Measurements from ENCODE around the gene RSRC2.
"Not testable (repeated sequence)": the region's sequence is repeated elsewhere in the genome, so short reads cannot be mapped to it uniquely, and the experiment has no call there.

Gene RSRC2

DNA sequence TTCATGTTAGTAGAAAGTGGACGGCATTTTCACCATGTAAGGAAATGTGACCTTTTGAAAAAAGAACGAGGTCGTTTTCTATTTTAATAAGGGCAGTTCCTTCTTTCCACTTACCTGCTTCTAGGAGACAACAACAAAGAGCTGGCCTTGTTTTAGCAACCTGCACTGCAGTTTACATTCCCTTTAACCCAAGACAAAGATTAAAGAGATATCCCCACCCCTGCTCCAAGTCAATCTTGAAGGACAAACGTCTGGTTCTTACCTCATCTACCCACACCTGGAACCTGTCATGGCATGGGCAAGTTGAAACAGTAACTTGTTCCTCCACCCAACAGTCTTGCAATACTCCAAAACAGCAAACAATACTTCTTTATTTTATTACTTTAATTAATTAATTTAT lies 58.8 kb downstream of the RSRC2 start:
- DNase-seq (ENCODE audit: low read depth): no peak
- TF ChIP-seq, protein P1, sequence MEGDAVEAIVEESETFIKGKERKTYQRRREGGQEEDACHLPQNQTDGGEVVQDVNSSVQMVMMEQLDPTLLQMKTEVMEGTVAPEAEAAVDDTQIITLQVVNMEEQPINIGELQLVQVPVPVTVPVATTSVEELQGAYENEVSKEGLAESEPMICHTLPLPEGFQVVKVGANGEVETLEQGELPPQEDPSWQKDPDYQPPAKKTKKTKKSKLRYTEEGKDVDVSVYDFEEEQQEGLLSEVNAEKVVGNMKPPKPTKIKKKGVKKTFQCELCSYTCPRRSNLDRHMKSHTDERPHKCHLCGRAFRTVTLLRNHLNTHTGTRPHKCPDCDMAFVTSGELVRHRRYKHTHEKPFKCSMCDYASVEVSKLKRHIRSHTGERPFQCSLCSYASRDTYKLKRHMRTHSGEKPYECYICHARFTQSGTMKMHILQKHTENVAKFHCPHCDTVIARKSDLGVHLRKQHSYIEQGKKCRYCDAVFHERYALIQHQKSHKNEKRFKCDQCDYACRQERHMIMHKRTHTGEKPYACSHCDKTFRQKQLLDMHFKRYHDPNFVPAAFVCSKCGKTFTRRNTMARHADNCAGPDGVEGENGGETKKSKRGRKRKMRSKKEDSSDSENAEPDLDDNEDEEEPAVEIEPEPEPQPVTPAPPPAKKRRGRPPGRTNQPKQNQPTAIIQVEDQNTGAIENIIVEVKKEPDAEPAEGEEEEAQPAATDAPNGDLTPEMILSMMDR (conservative IDR thresholded peaks at IDR 0.05; ENCODE audit: low read depth, low read length): no peak
- H3K4me3 ChIP-seq (ENCODE audit: low read depth, low read length): no peak overlapping the region

DNA sequence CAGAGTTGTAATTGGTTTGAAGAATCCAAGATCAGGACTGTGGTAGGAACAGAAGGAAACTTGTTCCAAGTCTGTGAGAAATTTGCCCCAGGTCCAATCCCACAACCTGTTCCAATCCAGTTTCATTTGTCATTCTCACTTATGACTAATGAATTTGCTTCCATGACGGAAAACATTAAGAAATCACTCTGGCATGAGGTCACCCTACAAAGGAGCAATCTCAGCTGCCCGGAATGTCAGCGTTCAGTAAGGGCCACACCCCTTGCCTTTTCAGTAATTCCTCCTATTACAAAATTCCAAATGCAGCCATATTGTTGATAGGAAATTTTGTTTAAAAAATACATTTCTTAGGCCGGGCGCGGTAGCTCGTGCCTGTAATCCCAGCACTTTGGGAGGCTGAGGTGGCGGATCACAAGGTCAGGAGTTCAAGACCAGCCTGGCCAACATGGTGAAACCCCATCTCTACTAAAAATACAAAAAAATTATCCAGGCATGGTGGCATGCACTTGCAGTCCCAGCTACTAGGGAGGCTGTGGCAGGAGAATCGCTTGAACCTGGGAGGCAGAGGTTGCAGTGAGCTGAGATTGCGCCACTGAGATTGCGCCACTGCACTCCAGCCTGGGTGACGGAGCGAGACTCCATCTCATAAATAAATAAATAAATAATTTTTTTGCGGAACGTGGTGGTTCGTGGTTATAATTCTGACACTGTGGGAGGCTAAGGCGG lies 62.3 kb downstream of the RSRC2 start:
- H3K4me3 ChIP-seq (ENCODE audit: low read depth, low read length): not testable (repeated sequence)
- peak; percentile 96 for DNase-seq (ENCODE audit: low read depth)

- TF ChIP-seq, protein P1 (conservative IDR thresholded peaks at IDR 0.05; ENCODE audit: low read depth, low read length): no peak
- DNase-seq (ENCODE audit: low read depth): no peak
- no peak overlapping the region for H3K4me3 ChIP-seq (ENCODE audit: low read depth, low read length)
These were observed 66.1 kb downstream of the RSRC2 start for GRCh38 chr12:122460641-122461040.

GRCh38 chr12:122460061-122460460 lies 66.7 kb downstream of the RSRC2 start:
- TF ChIP-seq, protein P1 (conservative IDR thresholded peaks at IDR 0.05; ENCODE audit: low read depth, low read length): no peak
- H3K4me3 ChIP-seq (ENCODE audit: low read depth, low read length): no peak overlapping the region
- no peak for DNase-seq (ENCODE audit: low read depth)

- TF ChIP-seq, protein P1 (conservative IDR thresholded peaks at IDR 0.05; ENCODE audit: low read depth, low read length): no peak
- no peak overlapping the region for H3K4me3 ChIP-seq (ENCODE audit: low read depth, low read length)
- no peak for DNase-seq (ENCODE audit: low read depth)
These were observed 67.5 kb downstream of the RSRC2 start for GRCh38 chr12:122459211-122459610.

- DNase-seq (ENCODE audit: low read depth): no peak
- TF ChIP-seq, protein P1 (conservative IDR thresholded peaks at IDR 0.05; ENCODE audit: low read depth, low read length): no peak
- H3K4me3 ChIP-seq (ENCODE audit: low read depth, low read length): no peak overlapping the region
These were observed 68.4 kb downstream of the RSRC2 start for GRCh38 chr12:122458105-122459035.

GRCh38 chr12:122457627-122458026 lies 69.1 kb downstream of the RSRC2 start:
- no peak for DNase-seq (ENCODE audit: low read depth)
- H3K4me3 ChIP-seq (ENCODE audit: low read depth, low read length): no peak overlapping the region
- TF ChIP-seq, protein P1 (conservative IDR thresholded peaks at IDR 0.05; ENCODE audit: low read depth, low read length): no peak

Data from choroid plexus epithelial cell (primary cell).